HUES64 (cell line): Measurements from ENCODE around the gene CSNK1D.
"Not testable (repeated sequence)": the region's sequence is repeated elsewhere in the genome, so short reads cannot be mapped to it uniquely, and the experiment has no call there.

ENCODE experiments used
- H3K27ac ChIP-seq: 2 replicates; pipeline ENCODE4 v1.7.0; 2013; ENCODE audit warnings: low read depth, low read length, inconsistent platforms
- H3K27me3 ChIP-seq: 2 replicates; pipeline ENCODE4 v1.6.1; 2013; ENCODE audit warnings: mild to moderate bottlenecking, low read length; ENCODE audit not compliant: insufficient read depth
- H3K36me3 ChIP-seq: 2 replicates; pipeline ENCODE4 v1.6.1; 2013; ENCODE audit warnings: mild to moderate bottlenecking, low read length; ENCODE audit not compliant: insufficient read depth
- H3K4me1 ChIP-seq: 2 replicates; pipeline ENCODE4 v1.6.1; 2013; ENCODE audit warnings: mild to moderate bottlenecking, low read length, moderate library complexity; ENCODE audit not compliant: insufficient read depth
- H3K4me3 ChIP-seq: 2 replicates; pipeline ENCODE4 v1.5.1; 2013; ENCODE audit warnings: mild to moderate bottlenecking, low read length, moderate library complexity
- H3K9ac ChIP-seq: 2 replicates; pipeline ENCODE4 v1.6.1; 2013; ENCODE audit warnings: mild to moderate bottlenecking, low read depth, low read length
- H3K9me3 ChIP-seq: 2 replicates; pipeline ENCODE4 v1.6.1; 2013; ENCODE audit warnings: low read depth, low read length; ENCODE audit not compliant: insufficient read depth
- WGBS: fragments of 150-250, 120-280 bp; methylation state at CpG from one replicate; pipeline ENCODE4 v1.1.7; 2013; ENCODE audit warnings: missing lambda C conversion rate; 5-methylcytosine and 5-hydroxymethylcytosine counted together

CSNK1D gene

DNA sequence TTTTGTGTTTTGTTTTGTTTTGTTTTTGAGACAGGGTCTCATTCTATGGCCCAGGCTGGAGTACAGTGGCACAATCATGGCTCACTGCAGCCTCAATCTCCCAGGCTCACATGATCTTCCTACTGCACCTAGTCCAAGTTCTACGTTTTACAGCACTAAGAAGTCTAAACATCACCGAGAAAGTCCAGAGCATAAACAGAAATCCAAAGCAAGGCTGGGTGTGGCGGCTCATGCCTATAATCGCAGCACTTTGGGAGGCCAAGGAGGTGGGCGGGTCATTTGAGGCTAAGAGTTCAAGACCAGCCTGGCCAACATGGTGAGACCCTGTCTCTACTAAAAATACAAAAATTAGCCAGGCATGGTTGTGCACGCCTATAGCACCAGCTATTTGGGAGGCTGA is 80.5 kb downstream of the CSNK1D start:
- WGBS = 78% methylated on average over 6 of the region's 6 CpGs
- H3K4me1 ChIP-seq, H3K9ac ChIP-seq, H3K27ac ChIP-seq, H3K4me3 ChIP-seq, H3K9me3 ChIP-seq, H3K27me3 ChIP-seq: not testable (repeated sequence)
- H3K36me3 ChIP-seq = peaks cover 30% of the 10 kb centered on the region; the same call in 1 of the 2 replicates
